AG10803 (cell line): ENCODE data around the gene MAGI1.
"Not testable (repeated sequence)": the region's sequence is repeated elsewhere in the genome, so short reads cannot be mapped to it uniquely, and the experiment has no call there.

Experiments
- DNase-seq: peaks from one replicate; pipeline ENCODE4 v3.0.0; 2010; ENCODE audit warnings: low read depth
- H3K4me3 ChIP-seq: 2 replicates; pipeline ENCODE4 v1.5.1; 2011; ENCODE audit warnings: mild to moderate bottlenecking, low read length, control low read depth
- CTCF ChIP-seq: conservative IDR thresholded peaks from 2 replicates; pipeline ENCODE4 v1.5.1; 2011; ENCODE audit warnings: mild to moderate bottlenecking, low read length, control low read depth, inconsistent platforms

Gene MAGI1

GRCh38 chr3:65728138-65728537, 310.6 kb downstream of the MAGI1 start:
- no peak for DNase-seq
- TF ChIP-seq CTCF: no peak
- no peak overlapping the region for H3K4me3 ChIP-seq

- TF ChIP-seq CTCF: no peak
- no peak overlapping the region for H3K4me3 ChIP-seq
- no peak for DNase-seq
Observed at GRCh38 chr3:65723985-65724384, 314.7 kb downstream of the MAGI1 start.

- H3K4me3 ChIP-seq: no peak overlapping the region
- no peak for TF ChIP-seq CTCF
- no peak for DNase-seq
Observed at GRCh38 chr3:65723011-65723410, 315.7 kb downstream of the MAGI1 start.

GRCh38 chr3:65720989-65721737, 317.6 kb downstream of the MAGI1 start:
- no peak overlapping the region for H3K4me3 ChIP-seq
- DNase-seq: no peak
- no peak for TF ChIP-seq CTCF

- DNase-seq, H3K4me3 ChIP-seq: not testable (repeated sequence)
Observed at GRCh38 chr3:65719639-65720038, 319.1 kb downstream of the MAGI1 start.

GRCh38 chr3:65717676-65718346, 320.9 kb downstream of the MAGI1 start:
- no peak for DNase-seq
- TF ChIP-seq CTCF: no peak
- H3K4me3 ChIP-seq: no peak overlapping the region

GRCh38 chr3:65716071-65716751, 322.5 kb downstream of the MAGI1 start:
- DNase-seq: no peak
- TF ChIP-seq CTCF: no peak
- H3K4me3 ChIP-seq: no peak overlapping the region
